ENCODE measurements around the gene MICAL1.

GRCh38 chr6:109441069-109441816, 14.3 kb downstream of the MICAL1 start:
- TF ChIP-seq CTCF (IDR thresholded peaks at IDR 0.05; ENCODE audit: poor library complexity) (peak; percentile 32), EZH2phosphoT487 (IDR thresholded peaks at IDR 0.05; ENCODE audit: low read depth, severe bottlenecking, unreplicated experiment) (no peak)
